Tibial nerve (tissue), 4 donors: ENCODE measurements around the gene ERBB4. TPM values are rescaled to one million over a fixed set of nuclear protein-coding genes. Genes with fewer than 3 reads are reported as not detected.

ENCODE experiments used
- DNase-seq, 2 donors: peaks; one replicate each; pipeline ENCODE4 v3.0.0-alpha.2; 2019; ENCODE audit warnings: low spot score in 2 of 2
- H3K27ac ChIP-seq, 4 donors: fragments of 200-600 bp; sonication (generic) in 3 of 4; one replicate each; pipeline ENCODE4 v1.5.1; 2017 to 2019; ENCODE audit warnings: mild to moderate bottlenecking in 1 of 4
- H3K27me3 ChIP-seq, 2 donors: fragments of 200-600 bp; sonication (generic) in 1 of 2; one replicate each; pipeline versions ENCODE4 v1.5.1 to v1.6.0; 2017 to 2019
- H3K36me3 ChIP-seq, 3 donors: fragments of 200-600 bp; sonication (generic); one replicate each; pipeline ENCODE4 v1.5.1; 2018 to 2019
- H3K4me1 ChIP-seq, 4 donors: fragments of 200-600 bp; sonication (generic) in 3 of 4; one replicate each; pipeline ENCODE4 v1.5.1; 2017 to 2019
- H3K4me3 ChIP-seq, 4 donors: fragments of 200-600 bp; sonication (generic) in 3 of 4; one replicate each; pipeline ENCODE4 v1.5.1; 2017 to 2019; ENCODE audit warnings: mild to moderate bottlenecking in 1 of 4, moderate library complexity in 1 of 4
- H3K9me3 ChIP-seq, 4 donors: fragments of 200-600 bp; sonication (generic) in 3 of 4; one replicate each; pipeline ENCODE4 v1.5.1; 2017 to 2019
- CTCF ChIP-seq, 5 experiments: fragments of 200-600 bp in 3 of 5; fragments of 450-650 bp in 2 of 5; sonication (generic) in 3 of 5; IDR thresholded peaks; one replicate each; pipeline ENCODE4 v1.5.1; 2016 to 2019; ENCODE audit warnings: antibody characterized with exemption in 5 of 5, mild to moderate bottlenecking in 3 of 5, moderate library complexity in 2 of 5
- EP300 ChIP-seq, 2 donors: sonication (generic); formaldehyde crosslinking; IDR thresholded peaks; one replicate each; pipeline ENCODE4 v1.6.1; 2017; ENCODE audit warnings: antibody characterized with exemption in 2 of 2, mild to moderate bottlenecking in 1 of 2
- POLR2A ChIP-seq, 2 donors: fragments of 450-650 bp; IDR thresholded peaks; one replicate each; pipeline ENCODE4 v1.6.1; 2017; ENCODE audit warnings: antibody characterized with exemption in 2 of 2, mild to moderate bottlenecking in 2 of 2, moderate library complexity in 2 of 2
- WGBS, 2 donors: methylation state at CpG; one replicate each; pipeline ENCODE4 v1.1.5; 2018; 5-methylcytosine and 5-hydroxymethylcytosine counted together
- total RNA-seq, 4 donors: library from RNA; depleted of rRNA; stranded (reverse); fragments of >200 nt; gene quantifications; one replicate each; pipeline ENCODE4 v1.1.0, GENCODE V29; 2016

Gene ERBB4
- total RNA-seq, 4 donors from 2014 or later = 2.4 to 3.3 (median 2.9) TPM

GRCh38 chr2:211495339-211495738 is 1043.3 kb downstream of the ERBB4 start:
- DNase-seq = no peak
- TF ChIP-seq EP300 (IDR thresholded peaks at IDR 0.05) = no peak
- no peak for TF ChIP-seq CTCF (IDR thresholded peaks at IDR 0.05)
- TF ChIP-seq POLR2A (IDR thresholded peaks at IDR 0.05) = no peak
- no peaks in the 10 kb centered on the region for H3K9me3 ChIP-seq
- H3K4me3 ChIP-seq = no peak overlapping the region
- no peaks in the 10 kb centered on the region for H3K36me3 ChIP-seq
- no peaks in the 10 kb centered on the region for H3K27me3 ChIP-seq
- H3K4me1 ChIP-seq = no peaks in the 10 kb centered on the region
- WGBS, 2 donors = 84 to 87% methylated on average over 3 of the region's 3 CpGs
- H3K27ac ChIP-seq = no peak overlapping the region

- Histone ChIP-seq H3K27me3 (no peaks in the 10 kb centered on the region), H3K4me3 (no peak overlapping the region), H3K9me3 (no peaks in the 10 kb centered on the region), H3K27ac (no peak overlapping the region), H3K36me3 (no peaks in the 10 kb centered on the region), H3K4me1 (no peaks in the 10 kb centered on the region)
- TF ChIP-seq CTCF (IDR thresholded peaks at IDR 0.05) = no peak
- TF ChIP-seq POLR2A (IDR thresholded peaks at IDR 0.05) = no peak
- TF ChIP-seq EP300 (IDR thresholded peaks at IDR 0.05) = no peak
- no peak for DNase-seq
- 62 to 69% methylated on average over 3 of the region's 3 CpGs for WGBS, 2 donors
Observed at GRCh38 chr2:211494536-211494935, 1044.1 kb downstream of the ERBB4 start.

GRCh38 chr2:211494085-211494484 is 1044.5 kb downstream of the ERBB4 start:
- no peak for DNase-seq
- Histone ChIP-seq H3K9me3 (no peaks in the 10 kb centered on the region), H3K36me3 (no peaks in the 10 kb centered on the region), H3K27ac (no peak overlapping the region), H3K4me1 (no peaks in the 10 kb centered on the region), H3K4me3 (no peak overlapping the region), H3K27me3 (no peaks in the 10 kb centered on the region)
- TF ChIP-seq EP300 (IDR thresholded peaks at IDR 0.05) = no peak
- no peak for TF ChIP-seq CTCF (IDR thresholded peaks at IDR 0.05)
- TF ChIP-seq POLR2A (IDR thresholded peaks at IDR 0.05) = no peak
- WGBS, 2 donors = 86 to 95% methylated on average over 8 of the region's 8 CpGs

- DNase-seq = no peak
- no peak overlapping the region for H3K27ac ChIP-seq
- no peaks in the 10 kb centered on the region for H3K27me3 ChIP-seq
- no peak for TF ChIP-seq EP300 (IDR thresholded peaks at IDR 0.05)
- TF ChIP-seq POLR2A (IDR thresholded peaks at IDR 0.05) = no peak
- no peak for TF ChIP-seq CTCF (IDR thresholded peaks at IDR 0.05)
- 35 to 43% methylated on average over 2 of the region's 2 CpGs for WGBS, 2 donors
- H3K36me3 ChIP-seq = no peaks in the 10 kb centered on the region
- no peaks in the 10 kb centered on the region for H3K9me3 ChIP-seq
- no peak overlapping the region for H3K4me3 ChIP-seq
- H3K4me1 ChIP-seq = no peaks in the 10 kb centered on the region
Observed at GRCh38 chr2:211487733-211488132, 1050.9 kb downstream of the ERBB4 start.

- Histone ChIP-seq H3K36me3 (no peaks in the 10 kb centered on the region), H3K27me3 (no peaks in the 10 kb centered on the region), H3K9me3 (no peaks in the 10 kb centered on the region), H3K27ac (no peak overlapping the region), H3K4me1 (no peaks in the 10 kb centered on the region), H3K4me3 (no peak overlapping the region)
- no peak for DNase-seq
- 56 to 58% methylated on average over 3 of the region's 3 CpGs for WGBS, 2 donors
- TF ChIP-seq POLR2A (IDR thresholded peaks at IDR 0.05) (no peak), EP300 (IDR thresholded peaks at IDR 0.05) (no peak), CTCF (IDR thresholded peaks at IDR 0.05) (no peak)
Observed at GRCh38 chr2:211479536-211480150, 1059.0 kb downstream of the ERBB4 start.
